Naive thymus-derived CD8-positive, alpha-beta T cell (primary cell): ENCODE results near the gene ADGRG3. TPM values are rescaled to one million over a fixed set of nuclear protein-coding genes. Genes with fewer than 3 reads are reported as not detected.
A peak's percentile ranks its signal among the peaks of the same experiment; 100 is the strongest.

ENCODE experiments used
- ATAC-seq, 2 donors: fragments of 150-1000 bp; cut with Tn5 transposase in 1 of 2; sonication (Bioruptor Pico), chemical (Tn5 transposase) in 1 of 2; 1 replicate in 1 of 2; 2 replicates in 1 of 2; pipeline ENCODE4 v1.10.0; 2021; ENCODE audit warnings: mild to moderate bottlenecking in 2 of 2, moderate library complexity in 2 of 2
- POLR2A ChIA-PET: fragments of 350-600 bp; sonication (Branson Sonifier 250); formaldehyde crosslinking; loops from one replicate; lab custom pipeline; 2021; ENCODE audit warnings: antibody characterized with exemption; lab: Charles Lee
- DNase-seq, 10 donors: peaks; one replicate each; pipeline versions ENCODE4 v3.0.0 to v3.0.0-alpha.2; 2020 to 2022
- H3K27ac Mint-ChIP-seq, 10 donors: one replicate each; pipeline ENCODE4 v1.8.0; 2020 to 2022; ENCODE audit warnings: mild to moderate bottlenecking in 10 of 10, mixed read lengths in 10 of 10, moderate library complexity in 4 of 10, inconsistent platforms in 1 of 10
- H3K27me3 Mint-ChIP-seq, 5 donors: one replicate each; pipeline ENCODE4 v1.8.0; 2021 to 2022; ENCODE audit warnings: mixed read lengths in 5 of 5
- H3K36me3 Mint-ChIP-seq, 3 donors: one replicate each; pipeline ENCODE4 v1.8.0; 2020 to 2022; ENCODE audit warnings: mixed read lengths in 3 of 3, mild to moderate bottlenecking in 2 of 3, inconsistent platforms in 1 of 3
- H3K4me1 Mint-ChIP-seq, 4 donors: one replicate each; pipeline ENCODE4 v1.8.0; 2021 to 2022; ENCODE audit warnings: mixed read lengths in 4 of 4
- H3K4me3 Mint-ChIP-seq, 10 donors: one replicate each; pipeline ENCODE4 v1.8.0; 2020 to 2022; ENCODE audit warnings: mild to moderate bottlenecking in 10 of 10, mixed read lengths in 10 of 10, moderate library complexity in 6 of 10, inconsistent platforms in 1 of 10
- H3K9me3 Mint-ChIP-seq, 9 donors: one replicate each; pipeline ENCODE4 v1.8.0; 2020 to 2022; ENCODE audit warnings: mixed read lengths in 9 of 9, mild to moderate bottlenecking in 3 of 9, inconsistent platforms in 1 of 9, moderate library complexity in 1 of 9
- polyA plus RNA-seq, 3 donors: library from polyadenylated mRNA; unstranded; fragments of 300-500 nt; fragmentation: Illumina TruSeq; gene quantifications; one replicate each; pipeline ENCODE4 v1.2.3, GENCODE V29; 2021
- total RNA-seq, 8 experiments: library from RNA in 2 of 8; stranded (reverse) in 2 of 8; gene quantifications; one replicate each; pipeline ENCODE4 v1.2.3 and lab custom pipeline; 2021 to 2026

The ADGRG3 gene
- total and polyA plus RNA-seq, 5 experiments from 2014 or later: not detected

GRCh38 chr16:57635266-57636097 is 32.6 kb upstream of the ADGRG3 start:
- Mint-ChIP-seq H3K4me1 (peaks cover 2 to 13% (median 9%) of the 10 kb centered on the region in 4 donors), H3K4me3 (no peak overlapping the region), H3K36me3 (no peaks in the 10 kb centered on the region), H3K27me3 (peaks cover 1 to 17% (median 8%) of the 10 kb centered on the region in 5 donors), H3K27ac (peak overlapping the region in 1 of 10 donors; percentile 4), H3K9me3 (no peaks in the 10 kb centered on the region)
- ATAC-seq: no peak
- POLR2A ChIA-PET: no interaction called here
- no peak for DNase-seq

DNA sequence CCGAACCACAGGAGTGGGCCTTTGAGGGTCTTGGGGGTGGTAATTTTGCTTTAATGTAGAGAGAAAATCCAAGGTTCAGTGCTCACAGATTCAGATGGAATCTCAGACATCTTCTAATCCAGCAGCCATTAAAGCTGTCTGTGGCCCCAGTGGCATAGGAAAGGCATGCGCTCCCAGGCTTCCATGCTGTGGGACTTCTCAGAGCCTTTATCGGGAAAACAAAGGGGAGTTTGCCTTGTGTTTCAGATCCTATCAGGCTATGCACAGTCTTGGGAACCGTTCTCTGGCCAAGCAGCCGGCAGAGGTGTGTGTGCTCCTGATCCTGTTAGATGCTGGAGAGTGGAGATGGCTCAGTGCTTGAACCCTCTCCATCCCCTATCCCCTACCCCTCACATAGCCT is 31.9 kb upstream of the ADGRG3 start:
- peaks cover 0 to 10% (median 5%) of the 10 kb centered on the region in 5 donors for H3K27me3 Mint-ChIP-seq
- no peak overlapping the region for H3K4me3 Mint-ChIP-seq
- H3K9me3 Mint-ChIP-seq: no peaks in the 10 kb centered on the region

DNA sequence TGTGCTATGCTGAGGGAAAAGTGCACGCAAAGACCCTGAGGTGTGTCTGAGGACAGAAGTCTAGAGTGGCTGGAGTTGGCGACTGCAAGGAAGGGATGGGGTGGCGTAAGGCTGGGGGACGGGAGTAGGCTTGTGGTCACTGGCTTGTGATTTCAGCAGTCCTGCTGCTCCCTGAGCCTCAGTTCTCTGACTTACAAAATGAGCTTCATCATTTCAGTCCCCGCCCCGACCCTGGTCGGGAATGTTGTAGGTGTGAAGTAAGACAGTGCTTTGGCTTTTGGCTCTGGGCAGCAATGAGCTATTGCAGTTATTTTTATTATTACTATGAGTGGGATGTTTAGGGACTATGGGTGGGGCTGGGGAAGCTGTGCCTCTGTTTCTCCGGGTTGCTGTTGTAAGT is 31.1 kb upstream of the ADGRG3 start:
- H3K4me3 Mint-ChIP-seq: no peak overlapping the region
- ATAC-seq (no peak), DNase-seq (no peak)
- H3K27ac Mint-ChIP-seq: peak overlapping the region in 3 of 10 donors; percentile 27 to 81 (median 56)
- peaks cover 0 to 10% (median 5%) of the 10 kb centered on the region in 5 donors for H3K27me3 Mint-ChIP-seq
- POLR2A ChIA-PET: no interaction called here
- no peaks in the 10 kb centered on the region for H3K9me3 Mint-ChIP-seq
- H3K36me3 Mint-ChIP-seq: no peaks in the 10 kb centered on the region
- H3K4me1 Mint-ChIP-seq: peaks cover 0 to 12% (median 5%) of the 10 kb centered on the region in 4 donors

More for the DNA sequence above, 31.9 kb upstream of the ADGRG3 start:
- POLR2A ChIA-PET: no interaction called here
- peaks cover 0 to 12% (median 5%) of the 10 kb centered on the region in 4 donors for H3K4me1 Mint-ChIP-seq
- H3K36me3 Mint-ChIP-seq: no peaks in the 10 kb centered on the region
- peak overlapping the region in 3 of 10 donors; percentile 4 to 81 (median 30) for H3K27ac Mint-ChIP-seq
- DNase-seq (no peak), ATAC-seq (no peak)

- no peaks in the 10 kb centered on the region for H3K36me3 Mint-ChIP-seq
- peaks cover 0 to 10% (median 5%) of the 10 kb centered on the region in 5 donors for H3K27me3 Mint-ChIP-seq
- H3K27ac Mint-ChIP-seq: peak overlapping the region in 3 of 10 donors; percentile 17 to 81 (median 56)
- no peak for DNase-seq
- no peak for ATAC-seq
- H3K4me1 Mint-ChIP-seq: peaks cover 0 to 12% (median 5%) of the 10 kb centered on the region in 4 donors
- H3K4me3 Mint-ChIP-seq: no peak overlapping the region
- H3K9me3 Mint-ChIP-seq: no peaks in the 10 kb centered on the region
- POLR2A ChIA-PET: no interaction called here
Measured at GRCh38 chr16:57637424-57637823, 30.7 kb upstream of the ADGRG3 start.

DNA sequence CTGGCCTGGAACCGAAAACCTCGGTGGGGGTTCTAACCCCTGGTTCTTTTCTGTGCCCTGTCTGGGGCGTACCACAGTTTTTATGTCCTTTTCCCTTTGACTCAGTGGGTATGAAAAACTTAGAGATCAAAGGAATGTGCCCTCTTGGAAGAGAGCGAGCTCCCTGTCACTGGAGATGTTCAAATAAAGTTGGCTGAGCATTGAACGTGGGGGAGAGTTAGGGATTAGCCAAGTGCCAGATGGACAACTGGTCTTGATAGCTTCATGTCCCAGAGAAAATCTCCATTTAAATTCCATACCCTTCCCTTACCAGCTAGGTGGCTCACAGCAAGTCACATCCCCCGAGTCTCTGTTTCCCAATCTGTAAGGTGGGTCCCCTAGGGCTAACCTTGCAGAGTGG is 30.1 kb upstream of the ADGRG3 start:
- no peak overlapping the region for H3K4me3 Mint-ChIP-seq
- POLR2A ChIA-PET: interaction anchor here (1.4 kb wide), 1 partner anchor 37 kb away, joined by 3 read pairs; no protein-coding TSS in a partner anchor
- H3K27ac Mint-ChIP-seq: peak overlapping the region in 6 of 10 donors; percentile 16 to 81 (median 50)
- ATAC-seq (no peak), DNase-seq (no peak)
- H3K36me3 Mint-ChIP-seq: no peaks in the 10 kb centered on the region
- no peaks in the 10 kb centered on the region for H3K9me3 Mint-ChIP-seq
- H3K4me1 Mint-ChIP-seq: peaks cover 0 to 14% (median 5%) of the 10 kb centered on the region in 4 donors
- peaks cover 0 to 10% (median 5%) of the 10 kb centered on the region in 5 donors for H3K27me3 Mint-ChIP-seq

GRCh38 chr16:57638381-57638780 is 29.7 kb upstream of the ADGRG3 start:
- no peak for ATAC-seq
- no peaks in the 10 kb centered on the region for H3K9me3 Mint-ChIP-seq
- DNase-seq: no peak
- H3K36me3 Mint-ChIP-seq: no peaks in the 10 kb centered on the region
- H3K4me1 Mint-ChIP-seq: peaks cover 0 to 18% (median 5%) of the 10 kb centered on the region in 4 donors
- POLR2A ChIA-PET: interaction anchor here (1.4 kb wide), 1 partner anchor 37 kb away, joined by 3 read pairs; no protein-coding TSS in a partner anchor
- H3K27me3 Mint-ChIP-seq: peaks cover 0 to 10% (median 5%) of the 10 kb centered on the region in 5 donors
- H3K27ac Mint-ChIP-seq: peak overlapping the region in 5 of 10 donors; percentile 27 to 81 (median 68)
- H3K4me3 Mint-ChIP-seq: no peak overlapping the region

DNA sequence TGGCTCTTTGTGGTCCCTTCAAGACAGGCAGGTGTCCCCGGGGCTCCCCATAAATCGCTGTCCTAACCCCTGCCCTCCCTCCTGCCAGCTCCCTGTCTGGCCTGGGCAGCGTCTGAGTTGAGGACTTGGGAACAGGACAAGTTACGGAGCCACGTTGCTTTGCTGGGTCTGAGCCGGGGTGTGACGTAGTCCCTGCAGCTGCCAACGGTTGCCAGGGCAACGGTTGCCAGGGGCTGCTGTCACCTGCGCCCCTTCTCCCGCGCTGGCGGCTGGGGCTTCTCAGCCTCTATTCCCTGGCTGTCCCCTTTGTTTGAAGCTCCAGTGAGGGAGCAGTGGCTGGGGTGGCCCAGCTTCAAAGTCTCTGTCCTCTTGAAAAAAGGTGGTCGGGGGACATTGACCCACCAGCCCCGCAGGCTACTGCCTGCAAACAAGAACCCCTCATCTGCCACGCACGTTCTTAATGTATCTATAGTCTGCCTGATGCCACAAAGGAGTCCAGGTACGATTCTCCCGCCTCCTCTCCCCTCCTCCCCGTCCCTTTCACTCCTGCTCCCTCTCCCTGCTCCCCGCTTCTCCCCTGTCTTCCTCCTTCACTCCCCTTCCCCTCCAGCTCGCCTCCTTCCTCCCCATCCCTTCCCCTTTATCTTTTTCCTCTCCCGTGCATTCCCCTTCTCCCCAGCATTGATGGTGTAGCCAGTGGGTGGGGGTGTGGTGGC is 28.8 kb upstream of the ADGRG3 start:
- peaks cover 0 to 10% (median 5%) of the 10 kb centered on the region in 5 donors for H3K27me3 Mint-ChIP-seq
- H3K27ac Mint-ChIP-seq: peak overlapping the region in 8 of 10 donors; percentile 25 to 90 (median 78)
- H3K9me3 Mint-ChIP-seq: no peaks in the 10 kb centered on the region
- DNase-seq: peak; percentile 10 to 77 (median 62)
- peaks cover 0 to 18% (median 5%) of the 10 kb centered on the region in 4 donors for H3K4me1 Mint-ChIP-seq
- ATAC-seq: peak; percentile 93
- peak overlapping the region in 2 of 10 donors; percentile 18 for H3K4me3 Mint-ChIP-seq
- POLR2A ChIA-PET: interaction anchor here (0.9 to 1.4 kb wide), 2 partner anchors 9 to 38 kb away, joined by 3 read pairs; no protein-coding TSS in a partner anchor
- H3K36me3 Mint-ChIP-seq: no peaks in the 10 kb centered on the region

- ATAC-seq: no peak
- no peaks in the 10 kb centered on the region for H3K9me3 Mint-ChIP-seq
- H3K27ac Mint-ChIP-seq: peak overlapping the region in 5 of 10 donors; percentile 66 to 81 (median 73)
- POLR2A ChIA-PET: interaction anchor here (0.9 kb wide), 1 partner anchor 10 kb away, joined by 3 read pairs; no protein-coding TSS in a partner anchor
- H3K4me3 Mint-ChIP-seq: no peak overlapping the region
- H3K36me3 Mint-ChIP-seq: no peaks in the 10 kb centered on the region
- DNase-seq: no peak
- H3K27me3 Mint-ChIP-seq: peaks cover 0 to 10% (median 5%) of the 10 kb centered on the region in 5 donors
- H3K4me1 Mint-ChIP-seq: peaks cover 0 to 18% (median 5%) of the 10 kb centered on the region in 4 donors
Measured at GRCh38 chr16:57640185-57640584, 27.9 kb upstream of the ADGRG3 start.

DNA sequence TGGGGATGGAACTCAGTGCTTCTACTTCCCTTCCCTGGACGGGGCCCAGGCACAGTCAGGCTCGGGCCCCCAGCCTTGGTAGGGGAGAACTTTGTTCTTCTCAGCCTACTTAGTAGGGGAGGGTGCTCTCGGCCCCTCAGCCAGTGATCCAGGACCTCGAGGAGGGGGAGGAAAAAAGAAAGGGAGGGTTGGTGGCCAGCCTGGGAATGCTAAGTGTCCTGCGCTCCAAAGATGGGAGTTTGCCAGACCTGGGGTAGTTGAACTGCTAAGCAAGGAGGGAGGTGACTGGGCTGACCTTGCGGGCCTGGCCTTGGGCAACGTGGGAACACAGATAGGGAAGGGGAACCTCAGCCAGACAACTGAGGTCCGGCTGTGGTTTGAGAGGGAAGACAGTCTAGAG is 27.5 kb upstream of the ADGRG3 start:
- DNase-seq (no peak), ATAC-seq (no peak)
- peak overlapping the region in 6 of 10 donors; percentile 59 to 81 (median 70) for H3K27ac Mint-ChIP-seq
- H3K9me3 Mint-ChIP-seq: no peaks in the 10 kb centered on the region
- no peaks in the 10 kb centered on the region for H3K36me3 Mint-ChIP-seq
- peaks cover 0 to 10% (median 5%) of the 10 kb centered on the region in 5 donors for H3K27me3 Mint-ChIP-seq
- peaks cover 0 to 18% (median 5%) of the 10 kb centered on the region in 4 donors for H3K4me1 Mint-ChIP-seq
- no peak overlapping the region for H3K4me3 Mint-ChIP-seq
- POLR2A ChIA-PET: interaction anchor here (0.9 kb wide), 1 partner anchor 10 kb away, joined by 3 read pairs; no protein-coding TSS in a partner anchor

- H3K9me3 Mint-ChIP-seq: no peaks in the 10 kb centered on the region
- no peak overlapping the region for H3K4me3 Mint-ChIP-seq
- ATAC-seq (no peak), DNase-seq (no peak)
- H3K4me1 Mint-ChIP-seq: peaks cover 4 to 31% (median 14%) of the 10 kb centered on the region in 4 donors
- peaks cover 0 to 1% (median 0%) of the 10 kb centered on the region in 5 donors for H3K27me3 Mint-ChIP-seq
- no peaks in the 10 kb centered on the region for H3K36me3 Mint-ChIP-seq
- POLR2A ChIA-PET: interaction anchor here (0.6 kb wide), 2 partner anchors 8 to 936 kb away, joined by 3 to 6 read pairs; no protein-coding TSS in a partner anchor
- peak overlapping the region in 6 of 10 donors; percentile 15 to 81 (median 56) for H3K27ac Mint-ChIP-seq
Measured at GRCh38 chr16:57642160-57643135, 25.7 kb upstream of the ADGRG3 start.

DNA sequence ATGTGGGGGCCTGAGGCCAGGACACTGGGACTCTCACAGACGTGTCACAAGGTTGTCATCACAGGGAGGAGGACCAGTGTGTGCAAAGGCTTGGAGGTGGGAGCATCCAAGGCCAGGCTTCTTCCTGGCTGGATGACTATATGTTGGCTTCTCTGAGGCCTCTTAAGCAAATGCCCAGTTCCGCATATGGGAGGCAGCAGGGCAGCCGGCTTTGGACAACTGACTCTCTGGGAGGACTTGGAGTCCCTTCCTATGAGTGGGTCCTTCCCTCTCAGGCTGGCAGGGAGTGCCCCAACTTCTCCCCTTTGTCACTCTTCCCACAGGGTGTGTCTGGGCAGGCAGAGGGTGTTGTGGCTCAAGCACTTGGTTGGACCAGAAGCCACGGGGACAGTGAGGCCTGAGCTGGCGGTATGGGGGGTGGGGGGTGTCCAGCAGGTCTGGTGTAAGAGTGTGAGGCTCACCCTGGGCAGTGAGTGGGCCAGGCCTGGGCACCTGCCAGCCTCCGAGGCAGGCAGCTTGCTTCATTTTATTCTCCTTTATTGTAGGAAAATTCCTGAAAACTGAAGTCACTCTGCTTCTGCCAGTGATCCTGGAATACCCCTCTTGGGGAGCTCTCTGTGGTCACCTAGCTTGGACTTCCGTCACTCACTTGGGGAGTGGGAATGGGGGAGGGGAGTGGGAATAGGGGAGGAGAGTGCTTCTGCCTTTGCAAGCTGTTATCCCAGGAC is 24.8 kb upstream of the ADGRG3 start:
- Mint-ChIP-seq H3K36me3 (no peaks in the 10 kb centered on the region), H3K27ac (peak overlapping the region in 4 of 10 donors; percentile 16 to 60 (median 44)), H3K27me3 (peaks cover 0 to 1% (median 0%) of the 10 kb centered on the region in 5 donors), H3K4me3 (no peak overlapping the region), H3K4me1 (peaks cover 9 to 40% (median 23%) of the 10 kb centered on the region in 4 donors), H3K9me3 (no peaks in the 10 kb centered on the region)
- ATAC-seq (no peak), DNase-seq (no peak)
- POLR2A ChIA-PET: interaction anchor here (0.7 kb wide), 1 partner anchor 392 kb away, joined by 3 read pairs; no protein-coding TSS in a partner anchor
